ENCODE measurements around the gene PRSS37. TPM values are rescaled to one million over a fixed set of nuclear protein-coding genes. Genes with fewer than 3 reads are reported as not detected.

Gene PRSS37
- total and polyA plus RNA-seq, 9 donors: not detected

GRCh38 chr7:141866974-141867373 lies 25.7 kb upstream of the PRSS37 start:
- WGBS, 3 donors: 86 to 97% (median 91%) methylated on average over 2 of the region's 2 CpGs
- H3K27ac ChIP-seq: no peak overlapping the region
- no peaks in the 10 kb centered on the region for H3K36me3 ChIP-seq
- DNase-seq: no peak
- H3K4me1 ChIP-seq (ENCODE audit: insufficient read depth): no peaks in the 10 kb centered on the region
- H3K9me3 ChIP-seq: no peaks in the 10 kb centered on the region
- no peaks in the 10 kb centered on the region for H3K27me3 ChIP-seq
- intact Hi-C loops (cut with DNase I): no loop called here
- TF ChIP-seq, protein P1, sequence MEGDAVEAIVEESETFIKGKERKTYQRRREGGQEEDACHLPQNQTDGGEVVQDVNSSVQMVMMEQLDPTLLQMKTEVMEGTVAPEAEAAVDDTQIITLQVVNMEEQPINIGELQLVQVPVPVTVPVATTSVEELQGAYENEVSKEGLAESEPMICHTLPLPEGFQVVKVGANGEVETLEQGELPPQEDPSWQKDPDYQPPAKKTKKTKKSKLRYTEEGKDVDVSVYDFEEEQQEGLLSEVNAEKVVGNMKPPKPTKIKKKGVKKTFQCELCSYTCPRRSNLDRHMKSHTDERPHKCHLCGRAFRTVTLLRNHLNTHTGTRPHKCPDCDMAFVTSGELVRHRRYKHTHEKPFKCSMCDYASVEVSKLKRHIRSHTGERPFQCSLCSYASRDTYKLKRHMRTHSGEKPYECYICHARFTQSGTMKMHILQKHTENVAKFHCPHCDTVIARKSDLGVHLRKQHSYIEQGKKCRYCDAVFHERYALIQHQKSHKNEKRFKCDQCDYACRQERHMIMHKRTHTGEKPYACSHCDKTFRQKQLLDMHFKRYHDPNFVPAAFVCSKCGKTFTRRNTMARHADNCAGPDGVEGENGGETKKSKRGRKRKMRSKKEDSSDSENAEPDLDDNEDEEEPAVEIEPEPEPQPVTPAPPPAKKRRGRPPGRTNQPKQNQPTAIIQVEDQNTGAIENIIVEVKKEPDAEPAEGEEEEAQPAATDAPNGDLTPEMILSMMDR (IDR thresholded peaks at IDR 0.05): no peak
- TF ChIP-seq POLR2A (IDR thresholded peaks at IDR 0.05) (no peak), EP300 (IDR thresholded peaks at IDR 0.05) (no peak)
- no peak overlapping the region for H3K4me3 ChIP-seq

GRCh38 chr7:141864765-141865447 lies 23.6 kb upstream of the PRSS37 start:
- TF ChIP-seq, protein P1 (IDR thresholded peaks at IDR 0.05): no peak
- TF ChIP-seq EP300 (IDR thresholded peaks at IDR 0.05): no peak
- TF ChIP-seq POLR2A (IDR thresholded peaks at IDR 0.05): no peak
- no peaks in the 10 kb centered on the region for H3K36me3 ChIP-seq
- WGBS, 3 donors: 72 to 80% (median 75%) methylated on average over 2 of the region's 2 CpGs
- no peak overlapping the region for H3K27ac ChIP-seq
- no peaks in the 10 kb centered on the region for H3K9me3 ChIP-seq
- no peaks in the 10 kb centered on the region for H3K4me1 ChIP-seq (ENCODE audit: insufficient read depth)
- intact Hi-C loops (cut with DNase I): no loop called here
- no peaks in the 10 kb centered on the region for H3K27me3 ChIP-seq
- no peak for DNase-seq
- H3K4me3 ChIP-seq: no peak overlapping the region

- WGBS, 3 donors: 69 to 70% (median 69%) methylated on average over 2 of the region's 2 CpGs
- Histone ChIP-seq H3K36me3 (no peaks in the 10 kb centered on the region), H3K9me3 (no peaks in the 10 kb centered on the region), H3K27ac (no peak overlapping the region), H3K4me1 (ENCODE audit: insufficient read depth) (no peaks in the 10 kb centered on the region), H3K27me3 (no peaks in the 10 kb centered on the region), H3K4me3 (no peak overlapping the region)
- TF ChIP-seq POLR2A (IDR thresholded peaks at IDR 0.05) (no peak), EP300 (IDR thresholded peaks at IDR 0.05) (no peak)
- TF ChIP-seq, protein P1 (IDR thresholded peaks at IDR 0.05): no peak
- no peak for DNase-seq
- intact Hi-C loops (cut with DNase I): no loop called here
These were observed 18.9 kb upstream of the PRSS37 start for GRCh38 chr7:141860207-141860606.

DNA sequence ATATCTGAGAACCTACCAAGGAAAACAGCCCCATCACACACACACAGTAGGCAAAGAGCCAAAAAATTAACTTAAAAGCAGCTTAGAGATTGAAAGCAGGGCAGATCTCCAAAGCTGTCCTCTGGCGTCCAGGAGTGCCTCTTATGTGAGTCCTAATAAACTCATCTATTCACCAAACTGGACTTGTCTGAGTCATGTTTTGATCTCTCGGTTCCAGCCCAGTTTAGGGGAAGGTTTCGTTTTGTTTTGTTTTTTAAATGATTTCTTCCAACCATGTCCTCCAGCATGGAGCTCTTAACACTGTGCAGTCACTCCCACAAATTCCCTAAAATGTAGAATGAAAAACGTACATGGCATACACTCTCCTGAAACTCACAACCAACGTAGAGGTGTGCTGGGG lies 6.7 kb upstream of the PRSS37 start:
- H3K9me3 ChIP-seq: peaks cover 0 to 9% of the 10 kb centered on the region in 2 donors
- 66 to 76% (median 70%) methylated on average over 5 of the region's 5 CpGs for WGBS, 3 donors
- TF ChIP-seq EP300 (IDR thresholded peaks at IDR 0.05): no peak
- TF ChIP-seq POLR2A (IDR thresholded peaks at IDR 0.05): no peak
- no peaks in the 10 kb centered on the region for H3K36me3 ChIP-seq
- intact Hi-C loops (cut with DNase I): no loop called here
- H3K27me3 ChIP-seq: no peaks in the 10 kb centered on the region
- H3K27ac ChIP-seq: no peak overlapping the region
- DNase-seq: no peak
- H3K4me1 ChIP-seq (ENCODE audit: insufficient read depth): no peaks in the 10 kb centered on the region
- no peak overlapping the region for H3K4me3 ChIP-seq

DNA sequence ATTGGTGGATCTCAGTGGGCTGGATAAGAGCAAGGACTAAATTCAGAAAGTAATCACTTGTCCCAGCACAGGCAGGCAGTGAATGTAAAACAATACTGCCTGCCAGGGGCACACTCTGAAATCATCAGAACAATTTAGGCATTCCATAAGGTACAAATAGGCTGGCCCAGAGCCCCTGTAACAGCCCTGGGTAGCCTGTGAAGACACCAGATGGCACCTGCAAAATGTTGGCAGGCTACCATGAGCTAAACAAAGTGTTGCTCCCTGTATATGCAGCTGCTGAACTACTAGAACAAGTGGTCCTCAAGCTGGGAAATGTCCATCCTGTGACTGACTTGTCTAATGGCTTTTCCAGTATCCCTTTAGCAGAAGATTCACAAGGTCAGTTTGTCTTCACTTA lies 3.0 kb upstream of the PRSS37 start:
- Histone ChIP-seq H3K27me3 (no peaks in the 10 kb centered on the region), H3K36me3 (no peaks in the 10 kb centered on the region), H3K27ac (no peak overlapping the region), H3K9me3 (peaks cover 0 to 9% of the 10 kb centered on the region in 2 donors), H3K4me1 (ENCODE audit: insufficient read depth) (no peaks in the 10 kb centered on the region), H3K4me3 (no peak overlapping the region)
- intact Hi-C loops (cut with DNase I): no loop called here
- no peak for DNase-seq
- TF ChIP-seq EP300 (IDR thresholded peaks at IDR 0.05): no peak
- TF ChIP-seq, protein P1 (IDR thresholded peaks at IDR 0.05): no peak
- TF ChIP-seq POLR2A (IDR thresholded peaks at IDR 0.05): no peak

All from ovary (tissue), 9 donors.